ENCODE data around the gene PCNX2.

PCNX2 gene

GRCh38 chr1:232988572-232989040, 306.9 kb downstream of the PCNX2 start:
- no peak for DNase-seq

DNA sequence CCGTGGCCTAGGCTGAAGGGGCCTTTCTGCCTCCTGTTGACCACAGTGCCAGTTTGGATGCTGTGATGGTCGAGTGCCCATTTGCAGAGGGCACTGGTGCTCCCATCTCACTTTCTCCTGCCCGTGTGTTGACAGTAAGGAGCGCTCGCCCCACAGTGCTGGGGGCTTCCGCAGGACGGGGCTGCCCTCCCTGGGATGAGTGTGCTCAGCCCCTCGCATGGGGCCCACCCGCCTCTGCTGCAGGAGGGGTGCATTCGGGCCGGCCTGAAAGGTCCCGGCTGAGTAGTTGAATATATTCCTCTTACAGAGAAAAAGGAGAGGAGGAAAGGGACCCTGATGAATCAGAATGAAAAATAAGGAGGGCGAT, 307.8 kb downstream of the PCNX2 start:
- DNase-seq = no peak

DNA sequence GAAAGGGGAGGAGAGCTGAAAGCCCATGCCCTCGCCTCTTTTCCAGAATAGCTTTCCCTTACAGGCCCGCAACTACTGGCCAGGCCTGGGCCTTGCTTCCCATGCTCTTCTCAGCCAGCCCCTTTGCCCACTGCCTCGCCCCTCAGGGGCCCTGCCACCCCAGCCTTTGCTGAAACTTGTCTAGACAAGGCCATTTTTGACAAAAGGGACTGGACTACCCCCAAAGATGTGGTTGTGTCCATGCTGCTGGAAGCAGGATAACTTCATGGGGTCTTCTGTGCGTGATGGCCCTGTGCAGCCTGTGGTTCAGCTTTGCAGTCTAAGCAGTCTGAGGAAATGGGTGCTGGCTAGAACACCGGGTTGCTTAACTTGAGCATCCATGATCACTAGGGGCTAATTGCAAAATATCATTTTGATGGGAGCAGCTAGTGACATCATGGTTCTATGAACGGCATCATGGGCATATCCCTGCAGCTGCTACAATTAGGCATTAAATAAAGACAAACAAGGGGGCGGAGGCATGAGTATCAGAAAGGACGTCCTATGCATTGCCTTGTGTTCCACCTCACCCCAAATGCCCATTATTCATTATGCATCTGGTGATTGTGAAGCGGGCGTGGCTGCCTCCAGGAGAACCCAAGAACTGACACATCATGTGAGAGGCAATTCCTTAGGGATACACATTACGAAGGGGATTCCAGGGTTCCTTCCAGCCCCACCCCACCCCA, 308.3 kb downstream of the PCNX2 start:
- no peak for DNase-seq

DNA sequence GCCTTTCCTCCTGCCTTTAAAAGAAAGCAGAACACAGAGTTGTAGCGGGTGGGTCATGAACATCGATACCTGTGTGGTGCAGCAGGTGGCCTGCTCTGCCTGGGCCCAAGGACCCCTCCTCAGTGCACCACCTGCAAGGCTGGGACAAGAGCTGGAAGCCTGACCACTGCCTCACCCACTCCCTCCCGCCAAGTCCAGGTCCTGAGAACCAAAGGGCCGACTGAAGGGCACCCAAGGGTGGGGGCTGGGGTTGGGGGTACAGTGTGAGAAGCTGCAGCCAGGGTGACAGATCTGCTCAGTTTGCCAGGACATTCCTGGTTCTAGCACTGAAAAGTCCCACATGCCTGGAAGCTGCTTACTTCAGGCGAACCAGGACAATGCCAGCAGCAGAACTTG, 309.0 kb downstream of the PCNX2 start:
- DNase-seq = no peak

GRCh38 chr1:232985882-232986526, 309.5 kb downstream of the PCNX2 start:
- DNase-seq = no peak

GRCh38 chr1:232984577-232985425, 310.7 kb downstream of the PCNX2 start:
- peak in 28 of 51 donors; percentile 16 to 68 (median 40) for DNase-seq

DNA sequence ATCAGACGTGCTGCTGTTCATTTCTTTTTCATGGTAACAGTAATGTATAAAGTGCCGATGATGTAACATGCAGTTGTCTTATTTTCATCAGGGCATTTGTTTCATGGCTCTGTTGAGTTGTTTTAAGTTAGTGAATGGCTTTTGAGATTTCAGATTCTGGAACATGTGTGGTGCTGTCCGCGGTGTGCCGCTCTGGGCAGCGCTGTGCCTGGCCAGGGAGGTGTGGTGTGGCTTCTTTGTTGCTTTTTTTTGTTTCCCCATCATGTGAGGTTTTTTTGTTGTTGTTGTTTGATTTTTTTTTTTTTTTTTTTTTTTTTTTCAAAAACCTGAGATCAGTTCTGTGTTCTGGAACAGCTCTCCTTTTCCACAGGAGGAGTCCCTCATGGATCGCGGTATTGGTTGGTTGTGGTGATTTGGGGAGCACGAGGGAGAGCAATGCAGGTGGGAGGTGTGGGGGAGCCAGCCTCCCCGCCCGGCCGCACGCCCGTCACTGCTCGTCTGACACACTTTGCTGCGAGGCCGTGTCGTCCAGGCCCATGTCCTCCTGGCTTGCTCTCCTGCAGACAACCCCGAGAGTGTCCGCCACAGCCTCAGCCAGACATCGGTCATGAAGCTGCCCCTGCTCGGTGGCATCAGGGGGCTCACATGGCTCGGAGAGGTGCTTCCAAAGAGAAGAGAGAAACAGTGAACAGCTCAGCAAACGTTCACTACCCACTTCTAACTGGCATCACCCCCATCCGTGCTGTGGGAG, 311.5 kb downstream of the PCNX2 start:
- DNase-seq = no peak

- DNase-seq = peak in 8 of 51 donors; percentile 8 to 33 (median 18)
These were observed 312.1 kb downstream of the PCNX2 start for GRCh38 chr1:232983375-232983774.

- peak in 1 of 51 donors; percentile 12 for DNase-seq
These were observed 313.1 kb downstream of the PCNX2 start for GRCh38 chr1:232982238-232982944.

GRCh38 chr1:232980986-232981560, 314.5 kb downstream of the PCNX2 start:
- DNase-seq = peak in 2 of 51 donors; percentile 21 to 34

GRCh38 chr1:232980355-232980978, 315.1 kb downstream of the PCNX2 start:
- peak in 8 of 51 donors; percentile 9 to 50 (median 18) for DNase-seq

DNA sequence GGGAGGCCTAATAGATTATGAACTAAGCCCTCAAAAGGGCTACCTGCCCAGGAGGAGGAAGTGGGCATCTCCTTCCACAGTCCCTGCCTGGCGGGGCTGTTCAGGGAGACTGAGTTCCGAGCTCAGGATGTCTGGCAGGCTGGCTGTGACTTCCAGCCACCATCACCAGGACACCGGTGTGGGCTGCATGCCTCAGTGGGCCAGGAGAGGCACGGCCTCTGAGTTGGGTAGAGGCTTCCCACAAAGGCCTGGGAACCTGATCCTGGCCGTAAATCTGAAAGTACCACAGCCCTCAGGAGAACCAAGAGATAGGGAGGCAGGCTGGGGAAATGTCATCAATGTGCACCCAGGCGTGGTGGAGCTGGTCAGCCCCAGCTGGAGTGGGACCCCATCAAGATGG, 316.0 kb downstream of the PCNX2 start:
- no peak for DNase-seq

GRCh38 chr1:232978815-232979214, 316.7 kb downstream of the PCNX2 start:
- DNase-seq = no peak

GRCh38 chr1:232978091-232978634, 317.4 kb downstream of the PCNX2 start:
- no peak for DNase-seq

DNA sequence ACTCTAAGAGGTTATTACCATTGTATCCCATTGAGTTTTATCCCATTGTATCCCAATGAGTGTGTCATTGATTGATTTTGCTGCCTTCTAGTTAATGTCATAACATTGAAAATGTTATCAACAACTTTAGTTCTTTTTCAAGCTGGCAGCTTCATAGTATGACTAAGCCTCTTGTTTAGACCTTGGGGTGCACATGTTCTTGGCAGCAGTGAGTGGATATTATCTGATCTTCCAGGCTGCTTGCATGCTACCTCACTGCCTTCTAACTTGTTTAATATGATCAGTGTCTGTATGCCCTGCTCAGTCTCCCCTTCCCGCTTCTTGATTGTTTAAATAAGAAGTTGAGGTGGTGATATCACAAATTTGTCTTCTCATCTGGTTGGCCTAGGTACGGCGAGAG, 320.6 kb downstream of the PCNX2 start:
- no peak for DNase-seq

GRCh38 chr1:232973652-232974611, 321.6 kb downstream of the PCNX2 start:
- no peak for DNase-seq

GRCh38 chr1:232970508-232970907, 325.0 kb downstream of the PCNX2 start:
- DNase-seq = no peak

GRCh38 chr1:232969799-232970198, 325.7 kb downstream of the PCNX2 start:
- DNase-seq = no peak

Measured in hypothalamus (tissue), 51 donors.